Mesendoderm (in vitro differentiated cells): ENCODE results near the gene TEX38.

Source experiments
- DNase-seq: peaks from one replicate; pipeline ENCODE4 v3.0.0; 2013
- H2AK5ac ChIP-seq: 2 replicates; pipeline ENCODE4 v1.6.1; 2013; ENCODE audit warnings: low read length, inconsistent platforms
- H2BK120ac ChIP-seq: 2 replicates; pipeline ENCODE4 v1.6.1; 2013; ENCODE audit warnings: low read depth, mild to moderate bottlenecking, low read length, moderate library complexity, mixed read lengths
- H2BK15ac ChIP-seq: replicated peaks from 2 replicates; pipeline ENCODE4 v1.6.1; 2013; ENCODE audit warnings: low read depth, mild to moderate bottlenecking, moderate library complexity
- H2BK5ac ChIP-seq: 2 replicates; pipeline ENCODE4 v1.6.1; 2013; ENCODE audit warnings: low read length, inconsistent platforms
- H3K18ac ChIP-seq: 2 replicates; pipeline ENCODE4 v1.6.1; 2013; ENCODE audit warnings: mild to moderate bottlenecking, low read length, mixed read lengths
- H3K23ac ChIP-seq: one replicate; pipeline ENCODE4 v1.6.1; 2013; ENCODE audit warnings: low read length
- H3K27ac ChIP-seq: 2 replicates; pipeline ENCODE4 v1.5.1; 2013; ENCODE audit warnings: low read depth, mild to moderate bottlenecking, inconsistent platforms, low read length, moderate library complexity
- H3K27me3 ChIP-seq: 2 replicates; pipeline ENCODE4 v1.6.1; 2013; ENCODE audit warnings: low read length, control low read depth, mild to moderate bottlenecking, inconsistent platforms; ENCODE audit not compliant: insufficient read depth, poor library complexity
- H3K36me3 ChIP-seq: 2 replicates; pipeline ENCODE4 v1.6.1; 2013; ENCODE audit warnings: low read length, inconsistent platforms; ENCODE audit not compliant: control insufficient read depth, insufficient read depth
- H3K4ac ChIP-seq: one replicate; pipeline ENCODE4 v1.6.1; 2013; ENCODE audit warnings: low read depth, mild to moderate bottlenecking, low read length, moderate library complexity
- H3K4me1 ChIP-seq: 2 replicates; pipeline ENCODE4 v1.6.1; 2013; ENCODE audit warnings: low read depth, low read length, inconsistent platforms; ENCODE audit not compliant: control insufficient read depth
- H3K4me2 ChIP-seq: 2 replicates; pipeline ENCODE4 v1.6.1; 2013; ENCODE audit warnings: low read length
- H3K4me3 ChIP-seq: 2 replicates; pipeline ENCODE4 v1.5.1; 2013; ENCODE audit warnings: mild to moderate bottlenecking, low read length
- H3K56ac ChIP-seq: one replicate; pipeline ENCODE4 v1.6.1; 2013; ENCODE audit warnings: low read length
- H3K79me1 ChIP-seq: 2 replicates; pipeline ENCODE4 v1.6.1; 2013; ENCODE audit warnings: low read length, inconsistent platforms
- H3K79me2 ChIP-seq: 2 replicates; pipeline ENCODE4 v1.6.1; 2013; ENCODE audit warnings: mild to moderate bottlenecking, low read length; ENCODE audit not compliant: control insufficient read depth, insufficient read depth
- H3K9ac ChIP-seq: 2 replicates; pipeline ENCODE4 v1.6.1; 2013; ENCODE audit warnings: low read length, inconsistent platforms
- H4K5ac ChIP-seq: one replicate; pipeline ENCODE4 v1.6.1; 2013; ENCODE audit warnings: low read length
- H4K8ac ChIP-seq: one replicate; pipeline ENCODE4 v1.6.1; 2013; ENCODE audit warnings: low read depth, mild to moderate bottlenecking, control low read depth, low read length, moderate library complexity
- WGBS: extraction: QIAGEN DNeasy Blood & Tissue Kit; methylation state at CpG from one replicate; pipeline ENCODE4 v1.1.7; 2013; ENCODE audit warnings: low lambda C conversion rate, missing lambda C conversion rate; ENCODE audit not compliant: insufficient coverage; ENCODE audit errors: extremely low coverage; 5-methylcytosine and 5-hydroxymethylcytosine counted together

TEX38 gene

DNA sequence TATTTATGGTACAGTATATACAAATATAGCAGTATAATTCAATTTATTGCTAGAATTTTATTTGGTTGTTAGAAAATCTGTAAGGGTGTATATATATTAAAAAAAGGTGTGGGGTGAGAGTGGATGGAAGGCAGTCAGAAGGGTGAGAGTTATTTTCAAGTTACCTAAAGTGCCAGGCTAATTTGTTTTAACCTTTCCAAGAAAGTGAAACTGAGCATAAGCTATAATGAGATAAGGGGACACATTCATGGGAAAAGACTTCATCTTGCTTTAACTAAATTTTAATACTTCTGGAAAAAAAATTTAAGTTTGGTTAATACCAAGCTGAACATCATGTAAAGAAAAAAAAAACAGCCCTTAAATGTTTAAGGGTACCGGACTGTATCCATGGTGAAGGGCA is 4.9 kb downstream of the TEX38 start:
- H3K4ac ChIP-seq, result no peak overlapping the region
- no CpG with 5 or more reads among the region's 1 CpG for WGBS
- DNase-seq, result no peak
- no peak overlapping the region for H3K9ac ChIP-seq
- peaks cover 5% of the 10 kb centered on the region for H3K36me3 ChIP-seq
- peaks cover 2% of the 10 kb centered on the region for H3K4me1 ChIP-seq
- no peak overlapping the region for H3K56ac ChIP-seq
- H3K4me2 ChIP-seq, result no peak overlapping the region
- H2BK5ac ChIP-seq, result no peak overlapping the region
- no peak overlapping the region for H4K8ac ChIP-seq
- H3K18ac ChIP-seq, result no peak overlapping the region
- H3K27ac ChIP-seq, result no peak overlapping the region
- H4K5ac ChIP-seq, result no peak overlapping the region
- no peaks in the 10 kb centered on the region for H3K79me1 ChIP-seq
- no peak overlapping the region for H3K4me3 ChIP-seq
- H2AK5ac ChIP-seq, result no peak overlapping the region
- no peak overlapping the region for H2BK15ac ChIP-seq
- no peak overlapping the region for H2BK120ac ChIP-seq
- no peaks in the 10 kb centered on the region for H3K27me3 ChIP-seq
- H3K23ac ChIP-seq, result no peak overlapping the region
- no peaks in the 10 kb centered on the region for H3K79me2 ChIP-seq

- Histone ChIP-seq H2AK5ac (no peak overlapping the region), H3K4ac (no peak overlapping the region), H2BK15ac (no peak overlapping the region), H3K18ac (no peak overlapping the region), H3K23ac (no peak overlapping the region), H3K27me3 (no peaks in the 10 kb centered on the region), H3K4me1 (peaks cover 2% of the 10 kb centered on the region), H3K4me3 (no peak overlapping the region), H3K36me3 (peaks cover 5% of the 10 kb centered on the region), H4K5ac (no peak overlapping the region), H3K27ac (no peak overlapping the region), H2BK120ac (no peak overlapping the region), H3K79me2 (no peaks in the 10 kb centered on the region), H3K4me2 (no peak overlapping the region), H3K56ac (no peak overlapping the region), H3K9ac (no peak overlapping the region), H3K79me1 (no peaks in the 10 kb centered on the region), H2BK5ac (no peak overlapping the region), H4K8ac (no peak overlapping the region)
- no peak for DNase-seq
- no CpG with 5 or more reads among the region's 1 CpG for WGBS
Observed at GRCh38 chr1:46677339-46677738, 5.7 kb downstream of the TEX38 start.

GRCh38 chr1:46679789-46680573 is 8.3 kb downstream of the TEX38 start:
- H3K4me3 ChIP-seq, result no peak overlapping the region
- no peak overlapping the region for H3K4ac ChIP-seq
- no peak overlapping the region for H3K9ac ChIP-seq
- DNase-seq, result no peak
- H3K36me3 ChIP-seq, result peaks cover 6% of the 10 kb centered on the region
- no peak overlapping the region for H3K23ac ChIP-seq
- no peak overlapping the region for H2BK5ac ChIP-seq
- no peak overlapping the region for H4K8ac ChIP-seq
- no peak overlapping the region for H3K27ac ChIP-seq
- H3K18ac ChIP-seq, result no peak overlapping the region
- H2BK15ac ChIP-seq, result no peak overlapping the region
- no peaks in the 10 kb centered on the region for H3K79me2 ChIP-seq
- no peak overlapping the region for H2BK120ac ChIP-seq
- H3K4me2 ChIP-seq, result no peak overlapping the region
- H3K79me1 ChIP-seq, result no peaks in the 10 kb centered on the region
- peaks cover 2% of the 10 kb centered on the region for H3K4me1 ChIP-seq
- H2AK5ac ChIP-seq, result no peak overlapping the region
- H3K56ac ChIP-seq, result no peak overlapping the region
- no peak overlapping the region for H4K5ac ChIP-seq
- no peaks in the 10 kb centered on the region for H3K27me3 ChIP-seq
- WGBS, result no CpG with 5 or more reads among the region's 6 CpGs

DNA sequence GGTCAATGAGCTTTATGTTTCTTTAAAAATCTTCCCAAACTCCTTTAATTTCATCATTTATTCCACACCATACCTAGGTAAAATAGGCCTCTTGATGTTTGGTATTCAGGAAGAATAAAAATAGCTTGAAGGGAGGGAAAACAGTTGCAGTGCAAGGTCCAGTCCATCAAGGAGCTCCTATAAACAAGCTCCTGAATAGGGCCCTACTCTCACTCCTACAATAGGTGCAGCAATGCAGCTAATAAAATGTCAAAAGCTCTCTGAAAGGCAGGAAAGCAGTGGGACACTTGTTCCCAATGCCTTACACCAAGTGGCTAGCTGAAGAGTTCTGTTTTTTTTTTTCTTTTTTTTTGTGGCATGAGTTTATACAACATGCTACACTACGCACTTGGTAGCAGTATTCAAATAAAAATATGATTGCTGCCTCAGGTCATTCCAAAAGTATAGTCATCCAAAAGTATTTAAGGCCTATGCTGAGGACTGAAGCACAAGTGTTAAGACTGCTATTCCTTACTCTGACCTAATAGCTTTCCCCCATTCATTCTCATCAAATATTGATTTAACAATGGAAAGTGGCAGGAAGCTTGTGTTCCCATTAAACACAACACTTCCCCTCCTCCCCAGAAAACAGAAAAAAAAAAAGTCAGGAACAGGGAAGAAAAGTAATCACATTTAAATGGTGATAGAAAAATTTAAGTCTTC is 9.8 kb downstream of the TEX38 start:
- Histone ChIP-seq H3K4me2 (no peak overlapping the region), H3K9ac (no peak overlapping the region), H4K8ac (no peak overlapping the region), H3K4me1 (no peaks in the 10 kb centered on the region), H3K23ac (no peak overlapping the region), H3K79me1 (no peaks in the 10 kb centered on the region), H3K4me3 (no peak overlapping the region), H4K5ac (no peak overlapping the region), H3K27ac (no peak overlapping the region), H3K79me2 (no peaks in the 10 kb centered on the region), H2BK5ac (no peak overlapping the region), H3K36me3 (peaks cover 5% of the 10 kb centered on the region), H2AK5ac (no peak overlapping the region), H3K27me3 (no peaks in the 10 kb centered on the region), H2BK15ac (no peak overlapping the region), H2BK120ac (no peak overlapping the region), H3K4ac (no peak overlapping the region), H3K18ac (no peak overlapping the region), H3K56ac (no peak overlapping the region)
- DNase-seq, result no peak
- WGBS, result no CpG with 5 or more reads among the region's 1 CpG

- no peak overlapping the region for H3K4me2 ChIP-seq
- H3K4ac ChIP-seq, result no peak overlapping the region
- no peaks in the 10 kb centered on the region for H3K27me3 ChIP-seq
- H3K9ac ChIP-seq, result no peak overlapping the region
- H2BK15ac ChIP-seq, result no peak overlapping the region
- no CpG with 5 or more reads among the region's 1 CpG for WGBS
- no peak overlapping the region for H3K23ac ChIP-seq
- no peaks in the 10 kb centered on the region for H3K4me1 ChIP-seq
- no peak overlapping the region for H2BK120ac ChIP-seq
- no peak overlapping the region for H3K27ac ChIP-seq
- no peak overlapping the region for H3K18ac ChIP-seq
- H3K79me2 ChIP-seq, result no peaks in the 10 kb centered on the region
- H4K8ac ChIP-seq, result no peak overlapping the region
- no peak overlapping the region for H2BK5ac ChIP-seq
- H2AK5ac ChIP-seq, result no peak overlapping the region
- no peaks in the 10 kb centered on the region for H3K79me1 ChIP-seq
- H3K4me3 ChIP-seq, result no peak overlapping the region
- peaks cover 5% of the 10 kb centered on the region for H3K36me3 ChIP-seq
- H4K5ac ChIP-seq, result no peak overlapping the region
- no peak for DNase-seq
- H3K56ac ChIP-seq, result no peak overlapping the region
Observed at GRCh38 chr1:46682064-46682463, 10.4 kb downstream of the TEX38 start.
